NCI-H1105 treated with DMSO at 0.1 percent for 48 hours (cell line): ENCODE results near the gene RRN3.
"Not testable (repeated sequence)": the region's sequence is repeated elsewhere in the genome, so short reads cannot be mapped to it uniquely, and the experiment has no call there.

Source experiments
- DNase-seq: peaks from one replicate; lab custom pipeline; 2025; lab: John Stamatoyannopoulos, UW

RRN3 gene

DNA sequence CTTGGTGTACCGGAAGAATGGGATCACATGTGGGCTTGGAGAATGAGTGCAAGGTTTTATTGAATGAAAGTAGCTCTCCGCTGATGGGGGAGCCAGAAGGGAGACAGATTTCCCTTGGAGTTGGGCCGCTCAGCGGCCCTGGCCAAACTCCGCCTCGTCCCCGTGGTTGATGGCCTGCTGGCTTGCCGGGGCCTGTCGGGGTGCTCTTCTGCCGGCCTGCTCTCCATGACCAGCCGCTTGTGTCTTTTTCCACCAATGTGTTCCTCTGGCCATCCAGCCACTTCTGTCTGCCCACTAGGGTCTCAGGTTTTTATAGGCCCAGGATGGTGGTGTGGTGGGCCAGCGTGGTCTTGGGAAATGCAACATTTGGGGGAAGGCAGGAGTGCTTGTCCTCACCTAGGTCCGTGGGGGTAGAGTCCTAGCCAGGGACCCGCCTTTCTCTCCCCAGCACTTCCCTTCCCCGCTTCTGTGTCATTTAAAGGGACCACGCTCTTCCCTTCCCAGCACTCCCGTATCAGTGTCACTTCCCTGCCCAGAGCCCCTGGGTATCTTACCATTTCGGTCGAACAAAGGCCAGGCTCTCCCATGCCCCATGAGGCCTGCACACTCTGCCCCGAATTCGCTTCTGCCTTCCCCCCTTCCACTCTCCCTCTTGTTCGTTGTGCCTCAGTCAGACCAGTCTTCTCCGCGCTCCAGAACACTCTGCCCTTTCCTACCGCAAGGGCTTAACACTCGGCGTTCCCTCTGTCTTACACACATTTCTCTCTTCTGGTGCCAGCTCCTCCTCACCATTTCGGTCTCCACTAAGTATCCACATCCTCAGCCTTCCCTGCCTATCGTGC, 66.3 kb downstream of the RRN3 start:
- DNase-seq, result not testable (repeated sequence)

DNA sequence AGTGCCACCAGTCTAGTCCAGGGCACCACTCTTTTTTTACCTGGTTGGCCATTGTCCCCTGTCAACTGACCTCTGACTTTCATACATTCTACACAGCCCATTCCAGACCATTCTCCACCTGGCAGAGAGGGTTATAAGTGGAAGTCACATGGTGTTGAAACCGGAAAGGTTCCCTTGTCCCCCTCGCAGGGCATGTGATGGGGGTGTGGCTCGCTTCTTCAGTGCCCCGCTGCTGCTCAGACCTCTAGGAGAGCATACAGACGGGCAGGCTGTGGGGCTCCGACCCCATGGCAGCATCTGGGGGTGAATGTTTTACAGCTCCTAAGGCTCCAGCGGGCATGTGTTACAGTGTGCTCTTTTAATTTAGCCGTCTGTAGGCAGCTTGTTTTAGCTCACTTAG, 67.0 kb downstream of the RRN3 start:
- not testable (repeated sequence) for DNase-seq

DNA sequence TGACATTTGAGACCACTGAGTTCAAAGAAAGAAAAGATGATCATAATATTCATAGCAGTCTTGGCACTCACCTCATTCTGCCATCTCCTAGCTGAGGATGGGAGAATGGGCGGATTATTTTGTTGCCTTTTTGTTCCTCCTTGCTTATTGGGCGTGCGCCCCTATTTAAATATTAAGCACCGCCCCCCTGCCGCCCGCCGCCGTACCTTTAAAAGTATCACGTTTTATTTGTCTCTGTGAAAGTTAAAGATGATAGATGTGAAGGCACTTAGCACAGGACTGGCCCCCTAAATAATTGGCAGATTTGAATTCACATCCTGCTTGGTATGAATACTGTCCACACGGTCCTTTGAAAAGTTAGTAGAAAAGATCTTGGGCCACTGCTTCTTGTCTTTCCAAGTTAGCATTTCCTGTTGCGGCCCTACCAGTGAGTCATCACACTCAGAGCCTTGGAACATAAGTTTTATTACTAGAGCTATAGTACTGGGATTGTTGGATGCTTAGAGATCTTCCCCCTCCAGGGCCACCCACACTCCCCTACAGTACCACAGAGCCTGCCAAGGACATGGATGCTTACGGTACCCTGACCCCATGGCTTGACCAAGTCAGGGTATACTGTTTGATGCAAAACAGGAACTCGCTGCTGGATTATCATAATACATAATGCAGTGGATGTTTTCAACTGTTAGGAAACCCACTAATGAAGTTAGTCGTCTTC, 68.7 kb downstream of the RRN3 start:
- DNase-seq, result not testable (repeated sequence)

DNA sequence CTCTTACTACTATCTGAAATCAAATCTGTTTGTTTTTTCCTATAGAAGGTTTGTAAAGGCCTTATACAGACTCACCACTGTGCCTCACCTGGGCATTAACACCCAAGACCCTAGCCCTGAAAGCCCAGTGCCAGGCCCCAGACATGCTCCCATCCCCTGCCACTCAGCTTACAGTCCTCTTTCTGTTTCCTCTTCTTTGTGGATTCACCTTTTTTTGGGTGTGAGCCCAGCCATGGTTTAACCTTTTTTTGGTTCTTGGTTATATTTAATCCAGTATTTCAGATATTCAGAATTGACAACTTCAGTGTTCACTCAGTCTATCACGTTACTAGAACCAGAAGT, 69.2 kb downstream of the RRN3 start:
- DNase-seq, result not testable (repeated sequence)

DNA sequence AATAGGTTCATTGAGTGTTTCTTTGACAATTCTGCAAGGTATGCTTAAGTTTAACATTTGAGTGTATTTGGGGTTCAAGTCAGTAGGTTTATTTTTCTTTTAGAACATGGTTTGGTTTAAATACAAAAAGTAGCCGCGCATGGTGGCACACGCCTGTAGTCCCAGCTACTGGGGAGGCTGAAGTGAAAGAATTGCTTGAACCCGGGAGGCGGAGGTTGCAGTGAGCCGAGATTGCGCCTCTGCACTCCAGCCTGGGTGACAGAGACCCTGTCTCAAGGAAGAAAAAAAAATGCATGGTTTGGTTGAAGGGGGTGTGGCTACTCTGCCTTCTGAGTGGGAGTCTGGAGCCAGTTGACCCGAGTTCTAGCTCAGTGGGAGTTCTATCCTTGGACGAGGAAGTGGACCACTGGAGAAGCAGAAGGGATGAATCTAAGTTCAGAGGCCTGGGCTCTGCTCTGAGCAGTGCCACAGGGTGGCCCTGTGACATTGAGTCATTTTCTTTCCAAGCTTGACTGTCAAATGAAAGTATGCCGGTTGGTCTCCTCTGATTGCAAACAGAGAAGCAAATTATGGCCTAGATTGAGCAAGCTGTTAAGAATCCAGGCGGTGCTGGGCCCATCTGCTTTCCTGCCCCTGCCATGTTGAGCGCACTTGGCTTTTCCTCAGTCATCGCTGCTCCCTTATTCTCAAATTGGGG, 70.5 kb downstream of the RRN3 start:
- not testable (repeated sequence) for DNase-seq

DNA sequence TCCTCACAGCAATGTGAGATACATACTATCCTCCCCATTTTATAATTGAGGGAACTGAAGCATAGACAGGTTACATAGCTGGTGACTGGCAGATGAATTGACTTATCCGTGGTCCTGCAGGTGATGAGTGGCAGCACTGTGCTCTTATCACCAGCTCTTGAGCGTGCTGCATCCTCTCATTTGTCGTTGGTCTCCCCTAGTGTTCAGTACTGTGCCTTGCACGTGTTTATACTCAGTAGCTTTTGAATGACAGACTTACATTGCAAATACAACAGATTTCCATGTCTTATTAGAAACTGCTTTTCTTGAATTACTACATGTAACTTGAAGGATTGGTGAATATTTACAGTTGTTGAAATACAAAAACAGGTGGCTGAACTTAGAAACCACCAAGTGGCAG, 71.9 kb downstream of the RRN3 start:
- peak; percentile 7 for DNase-seq

DNA sequence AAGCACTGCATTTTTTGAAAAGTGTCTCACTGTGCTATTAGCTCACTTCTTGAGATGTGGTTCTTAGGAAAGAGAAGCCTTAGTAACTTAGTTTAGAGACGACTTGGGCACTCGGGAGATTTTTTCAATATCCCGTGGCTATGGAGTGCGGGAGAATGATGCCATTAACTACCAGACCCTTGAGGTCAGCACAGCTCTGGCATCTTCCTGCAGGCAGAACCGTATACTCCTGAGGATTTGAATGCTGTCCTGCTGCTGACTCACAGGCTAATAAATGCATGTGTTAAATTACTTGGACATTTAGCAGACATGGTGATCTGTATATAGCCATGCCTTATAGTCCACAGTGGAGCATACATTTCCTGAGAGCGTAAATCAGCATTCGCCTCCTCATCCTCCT, 72.6 kb downstream of the RRN3 start:
- not testable (repeated sequence) for DNase-seq

DNA sequence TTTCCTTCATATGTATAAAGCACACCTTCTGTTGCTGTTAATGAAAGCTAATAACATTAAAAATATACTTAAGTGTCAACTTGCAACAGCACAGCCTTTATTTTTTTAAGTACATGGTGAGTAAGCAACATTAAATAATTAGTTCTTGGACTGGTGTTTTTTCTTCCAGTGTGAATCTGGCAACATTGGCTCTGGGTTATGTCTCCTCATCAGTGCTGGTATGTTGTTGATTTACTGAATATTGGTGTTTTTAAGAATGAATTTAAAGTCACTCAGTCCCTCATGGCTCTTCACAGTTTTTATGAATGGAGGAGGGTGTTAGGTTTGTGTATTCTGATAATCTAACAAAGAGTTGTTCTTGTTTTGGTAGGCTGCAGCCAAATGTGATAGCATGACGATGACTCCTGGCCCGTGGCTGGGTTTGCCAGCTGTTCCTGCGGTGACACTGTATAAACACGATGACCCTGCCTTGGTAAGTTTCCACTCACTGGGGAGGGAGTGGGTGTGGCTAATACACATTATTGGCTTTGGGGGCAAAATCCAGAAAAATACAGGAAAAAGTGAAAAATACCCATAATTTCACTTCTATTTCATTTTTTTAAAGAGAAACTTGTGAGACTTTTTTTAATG, 77.0 kb downstream of the RRN3 start:
- DNase-seq, result not testable (repeated sequence)

DNA sequence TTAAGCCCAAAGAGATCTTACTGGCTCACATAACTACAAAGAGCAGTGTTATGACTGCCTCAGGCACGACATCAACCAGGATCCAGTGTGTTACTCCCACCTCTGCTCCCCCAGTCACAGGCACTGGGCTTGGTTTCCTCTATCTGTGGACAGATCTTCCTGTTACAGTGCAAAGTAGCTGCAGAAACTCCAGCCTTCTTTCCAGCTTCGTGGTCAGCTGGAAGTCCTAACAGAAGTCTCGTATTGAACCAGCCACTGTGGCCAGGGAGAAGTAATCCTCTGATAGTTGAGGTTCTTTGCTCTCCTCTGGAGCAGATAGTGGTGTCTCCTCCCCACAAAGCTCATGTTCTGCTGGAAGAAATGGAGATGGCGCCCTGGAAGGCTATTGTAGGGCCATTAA, 77.7 kb downstream of the RRN3 start:
- DNase-seq, result not testable (repeated sequence)

DNA sequence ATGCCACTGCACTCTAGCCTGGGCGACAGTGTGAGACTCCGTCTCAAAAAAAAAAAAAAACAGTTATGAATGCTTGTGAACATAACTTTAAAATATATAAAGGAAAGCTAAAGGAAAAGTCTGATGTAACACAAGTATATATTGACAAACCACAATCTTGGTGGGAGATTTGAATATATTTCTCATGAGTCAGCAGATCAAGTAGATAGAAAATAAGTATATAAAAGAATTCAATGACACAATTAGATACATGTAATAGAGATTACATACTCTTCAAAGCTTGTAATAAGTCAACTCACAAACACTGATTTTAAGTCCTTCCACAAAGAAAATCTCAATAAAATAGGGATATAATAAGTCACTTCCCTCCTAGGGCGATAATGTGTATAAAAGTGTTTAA, 78.4 kb downstream of the RRN3 start:
- DNase-seq, result not testable (repeated sequence)

DNA sequence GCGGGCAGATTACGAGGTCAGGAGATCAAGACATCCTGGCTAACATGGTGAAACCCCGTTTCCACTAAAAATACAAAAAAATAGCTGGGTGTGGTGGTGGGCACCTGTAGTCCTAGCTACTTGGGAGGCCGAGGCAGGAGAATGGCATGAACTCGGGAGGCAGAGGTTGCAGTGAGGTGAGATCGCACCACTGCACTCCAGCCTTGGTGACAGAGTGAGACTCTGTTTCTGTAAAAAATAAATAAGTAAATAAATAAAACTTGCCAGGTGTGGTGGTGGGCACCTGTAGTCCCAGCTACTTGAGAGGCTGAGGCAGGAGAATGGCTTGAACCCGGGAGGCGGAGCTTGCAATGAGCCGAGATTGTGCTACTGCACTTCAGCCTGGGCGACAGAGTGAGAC, 81.1 kb downstream of the RRN3 start:
- DNase-seq, result not testable (repeated sequence)
